Neuronal stem cell (in vitro differentiated cells): Measurements from ENCODE around the gene NKX3-2.

Experiments
- DNase-seq: peaks from one replicate; pipeline ENCODE4 v3.0.0-alpha.2; 2013; ENCODE audit warnings: low spot score
- H2AFZ ChIP-seq: one replicate; pipeline ENCODE4 v1.6.1; 2013; ENCODE audit warnings: mild to moderate bottlenecking, low read length, inconsistent platforms
- H2AK5ac ChIP-seq: 2 replicates; pipeline ENCODE4 v1.6.1; 2013; ENCODE audit warnings: low read depth, mild to moderate bottlenecking, inconsistent platforms, low read length, moderate library complexity, mixed read lengths
- H2BK120ac ChIP-seq: 2 replicates; pipeline ENCODE4 v1.6.1; 2013; ENCODE audit warnings: low read depth, mild to moderate bottlenecking, inconsistent platforms, low read length, moderate library complexity, mixed read lengths
- H2BK12ac ChIP-seq: one replicate; pipeline ENCODE4 v1.6.1; 2013; ENCODE audit warnings: low read length, inconsistent platforms
- H2BK15ac ChIP-seq: 2 replicates; pipeline ENCODE4 v1.6.1; 2013; ENCODE audit warnings: mild to moderate bottlenecking, low read length, inconsistent platforms, mixed read lengths
- H2BK5ac ChIP-seq: one replicate; pipeline ENCODE4 v1.6.1; 2013; ENCODE audit warnings: inconsistent platforms, mild to moderate bottlenecking, low read length, moderate library complexity
- H3K14ac ChIP-seq: one replicate; pipeline ENCODE4 v1.6.1; 2013; ENCODE audit warnings: low read length, inconsistent platforms
- H3K18ac ChIP-seq: 2 replicates; pipeline ENCODE4 v1.6.1; 2013; ENCODE audit warnings: low read length, inconsistent platforms
- H3K23ac ChIP-seq: 2 replicates; pipeline ENCODE4 v1.6.1; 2013; ENCODE audit warnings: low read depth, mild to moderate bottlenecking, mixed read lengths, low read length, inconsistent platforms; ENCODE audit not compliant: poor library complexity
- H3K27ac ChIP-seq: replicated peaks from 3 replicates; pipeline ENCODE4 v1.5.1; 2013; ENCODE audit warnings: low read length, inconsistent platforms
- H3K27me3 ChIP-seq, 3 experiments: 2 replicates each; pipeline ENCODE4 v1.6.1; 2013; ENCODE audit warnings: low read length in 3 of 3, mild to moderate bottlenecking in 2 of 3, inconsistent platforms in 1 of 3, low read depth in 1 of 3, mixed read lengths in 1 of 3, moderate library complexity in 1 of 3; ENCODE audit not compliant: control insufficient read depth in 3 of 3, insufficient read depth in 3 of 3
- H3K36me3 ChIP-seq, 2 donors: replicated peaks in 1 of 2; 2 replicates each; pipeline ENCODE4 v1.6.1; 2013; ENCODE audit warnings: low read length in 2 of 2; ENCODE audit not compliant: control insufficient read depth in 2 of 2, insufficient read depth in 2 of 2
- H3K4ac ChIP-seq: 2 replicates; pipeline ENCODE4 v1.6.1; 2013; ENCODE audit warnings: inconsistent platforms, mild to moderate bottlenecking, low read length, moderate library complexity
- H3K4me1 ChIP-seq, 2 donors: 1 replicate in 1 of 2; 2 replicates in 1 of 2; pipeline ENCODE4 v1.6.1; 2013; ENCODE audit warnings: low read length in 2 of 2, low read depth in 1 of 2; ENCODE audit not compliant: control insufficient read depth in 2 of 2, insufficient read depth in 1 of 2
- H3K4me2 ChIP-seq: one replicate; pipeline ENCODE4 v1.6.1; 2013; ENCODE audit warnings: mild to moderate bottlenecking, low read length, inconsistent platforms; ENCODE audit not compliant: insufficient read depth, poor library complexity, severe bottlenecking
- H3K4me3 ChIP-seq, 2 donors: 2 replicates each; pipeline ENCODE4 v1.5.1; 2013; ENCODE audit warnings: low read length in 2 of 2, mild to moderate bottlenecking in 2 of 2, inconsistent platforms in 1 of 2, moderate library complexity in 1 of 2
- H3K79me1 ChIP-seq: one replicate; pipeline ENCODE4 v1.6.1; 2013; ENCODE audit warnings: low read depth, mild to moderate bottlenecking, inconsistent platforms, low read length, moderate library complexity
- H3K9ac ChIP-seq: one replicate; pipeline ENCODE4 v1.6.1; 2013; ENCODE audit warnings: mild to moderate bottlenecking, low read depth, low read length, inconsistent platforms; ENCODE audit not compliant: poor library complexity
- H3K9me3 ChIP-seq, 2 donors: replicated peaks in 1 of 2; 2 replicates each; pipeline versions ENCODE3 to v1.6.1; 2013; ENCODE audit warnings: low read length in 2 of 2, mild to moderate bottlenecking in 2 of 2, inconsistent platforms in 1 of 2, low read depth in 1 of 2, mixed read lengths in 1 of 2, moderate library complexity in 1 of 2; ENCODE audit not compliant: control insufficient read depth in 2 of 2, insufficient read depth in 1 of 2
- H4K8ac ChIP-seq: one replicate; pipeline ENCODE4 v1.6.1; 2013; ENCODE audit warnings: low read depth, mild to moderate bottlenecking, inconsistent platforms, low read length, moderate library complexity
- H4K91ac ChIP-seq: one replicate; pipeline ENCODE4 v1.6.1; 2013; ENCODE audit warnings: low read length, low read depth, mild to moderate bottlenecking, inconsistent platforms; ENCODE audit not compliant: poor library complexity
- WGBS, 2 donors: extraction: QIAGEN DNeasy Blood & Tissue Kit; methylation state at CpG; one replicate each; pipeline ENCODE4 v1.1.7; 2013; ENCODE audit warnings: missing lambda C conversion rate in 2 of 2, mixed read lengths in 1 of 2; ENCODE audit not compliant: insufficient read length in 2 of 2, insufficient replicate concordance in 1 of 2; ENCODE audit errors: extremely low coverage in 2 of 2; 5-methylcytosine and 5-hydroxymethylcytosine counted together

Gene NKX3-2

GRCh38 chr4:13539619-13540445 is 4.5 kb downstream of the NKX3-2 start:
- peaks cover 0 to 7% of the 10 kb centered on the region in 2 donors for H3K4me1 ChIP-seq
- H3K14ac ChIP-seq: no peak overlapping the region
- H2BK15ac ChIP-seq: no peak overlapping the region
- H3K27me3 ChIP-seq: peaks cover 79 to 94% (median 87%) of the 10 kb centered on the region in 3 experiments
- H3K36me3 ChIP-seq: peaks cover 0 to 18% of the 10 kb centered on the region in 2 donors
- no peak overlapping the region for H4K91ac ChIP-seq
- H2BK12ac ChIP-seq: no peak overlapping the region
- no peak for DNase-seq
- no peak overlapping the region for H3K4me2 ChIP-seq
- H3K23ac ChIP-seq: no peak overlapping the region
- peak overlapping the region; percentile 56 for H2AK5ac ChIP-seq
- no peak overlapping the region for H4K8ac ChIP-seq
- H3K4ac ChIP-seq: no peak overlapping the region
- WGBS, 2 donors: no CpG with 5 or more reads among the region's 42 CpGs
- H3K79me1 ChIP-seq: peaks cover 2% of the 10 kb centered on the region
- H3K4me3 ChIP-seq: no peak overlapping the region
- peaks cover 11 to 53% of the 10 kb centered on the region in 2 donors for H3K9me3 ChIP-seq
- H3K9ac ChIP-seq: no peak overlapping the region
- no peak overlapping the region for H3K18ac ChIP-seq
- no peak overlapping the region for H2BK120ac ChIP-seq
- H2AFZ ChIP-seq: no peak overlapping the region
- H2BK5ac ChIP-seq: no peak overlapping the region
- H3K27ac ChIP-seq: no peak overlapping the region

- H2AFZ ChIP-seq: peak overlapping the region; percentile 64
- no peak overlapping the region for H3K14ac ChIP-seq
- no peak overlapping the region for H3K23ac ChIP-seq
- peaks cover 86 to 100% (median 94%) of the 10 kb centered on the region in 3 experiments for H3K27me3 ChIP-seq
- no peak overlapping the region for H4K8ac ChIP-seq
- peaks cover 0 to 18% of the 10 kb centered on the region in 2 donors for H3K36me3 ChIP-seq
- WGBS, 2 donors: no CpG with 5 or more reads among the region's 23 CpGs
- no peak for DNase-seq
- no peak overlapping the region for H2BK5ac ChIP-seq
- H3K9ac ChIP-seq: peak overlapping the region; percentile 32
- no peak overlapping the region for H3K27ac ChIP-seq
- no peak overlapping the region for H2BK12ac ChIP-seq
- H3K4ac ChIP-seq: no peak overlapping the region
- peaks cover 11 to 53% of the 10 kb centered on the region in 2 donors for H3K9me3 ChIP-seq
- no peak overlapping the region for H4K91ac ChIP-seq
- no peak overlapping the region for H2BK120ac ChIP-seq
- no peak overlapping the region for H2AK5ac ChIP-seq
- H2BK15ac ChIP-seq: no peak overlapping the region
- H3K79me1 ChIP-seq: peaks cover 2% of the 10 kb centered on the region
- H3K4me2 ChIP-seq: no peak overlapping the region
- H3K4me1 ChIP-seq: peaks cover 5 to 9% of the 10 kb centered on the region in 2 donors
- no peak overlapping the region for H3K4me3 ChIP-seq
- no peak overlapping the region for H3K18ac ChIP-seq
Observed at GRCh38 chr4:13539047-13539618, 5.2 kb downstream of the NKX3-2 start.

DNA sequence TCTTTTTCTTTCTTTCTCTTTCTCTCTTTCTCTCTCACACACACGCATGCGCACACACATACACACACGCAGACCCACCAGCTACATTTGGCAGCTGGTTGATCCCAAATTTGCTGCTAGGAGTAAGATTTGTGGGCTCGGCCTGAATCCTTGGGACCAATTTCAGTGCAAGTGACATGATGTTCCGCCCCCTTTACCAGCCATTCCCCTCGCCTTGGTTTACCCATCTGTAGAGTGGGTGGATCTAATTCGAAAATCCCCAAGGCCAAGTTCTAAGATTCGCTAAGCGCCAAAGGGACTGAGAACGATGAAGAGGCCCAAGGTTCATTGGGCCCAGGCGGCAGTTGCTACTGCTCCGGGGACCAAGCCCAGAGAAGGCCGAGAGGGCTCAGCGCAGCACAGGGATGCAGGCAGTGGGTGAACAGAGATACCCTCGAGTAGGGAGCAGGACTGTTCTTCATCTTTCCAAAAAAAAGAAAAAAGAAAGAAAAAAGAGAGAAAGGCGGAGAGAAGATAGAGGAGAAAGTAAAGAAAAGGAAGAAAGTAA is 5.8 kb downstream of the NKX3-2 start:
- Histone ChIP-seq H3K4me1 (peaks cover 8 to 9% of the 10 kb centered on the region in 2 donors), H3K4ac (no peak overlapping the region), H2BK15ac (no peak overlapping the region), H2AK5ac (no peak overlapping the region), H2BK5ac (no peak overlapping the region), H3K9me3 (peaks cover 11 to 53% of the 10 kb centered on the region in 2 donors), H3K23ac (no peak overlapping the region), H2AFZ (no peak overlapping the region), H3K18ac (no peak overlapping the region), H4K8ac (no peak overlapping the region), H2BK120ac (no peak overlapping the region), H2BK12ac (no peak overlapping the region), H4K91ac (no peak overlapping the region), H3K4me2 (no peak overlapping the region), H3K27me3 (peaks cover 93 to 100% (median 94%) of the 10 kb centered on the region in 3 experiments), H3K36me3 (peaks cover 0 to 18% of the 10 kb centered on the region in 2 donors), H3K14ac (no peak overlapping the region), H3K4me3 (no peak overlapping the region), H3K79me1 (peaks cover 2% of the 10 kb centered on the region), H3K9ac (no peak overlapping the region), H3K27ac (no peak overlapping the region)
- no CpG with 5 or more reads among the region's 16 CpGs for WGBS, 2 donors
- DNase-seq: no peak

- H4K91ac ChIP-seq: no peak overlapping the region
- no peak overlapping the region for H3K9ac ChIP-seq
- no peak overlapping the region for H2BK120ac ChIP-seq
- no peak overlapping the region for H3K4ac ChIP-seq
- no peak overlapping the region for H3K18ac ChIP-seq
- no peak overlapping the region for H3K23ac ChIP-seq
- no peak overlapping the region for H2BK15ac ChIP-seq
- DNase-seq: no peak
- no peak overlapping the region for H3K4me2 ChIP-seq
- no CpG with 5 or more reads among the region's 10 CpGs for WGBS, 2 donors
- H3K27ac ChIP-seq: no peak overlapping the region
- no peak overlapping the region for H2AK5ac ChIP-seq
- peaks cover 11 to 52% of the 10 kb centered on the region in 2 donors for H3K9me3 ChIP-seq
- peaks cover 2% of the 10 kb centered on the region for H3K79me1 ChIP-seq
- no peak overlapping the region for H3K14ac ChIP-seq
- H2AFZ ChIP-seq: no peak overlapping the region
- H2BK12ac ChIP-seq: no peak overlapping the region
- H3K4me1 ChIP-seq: peaks cover 8 to 9% of the 10 kb centered on the region in 2 donors
- peaks cover 0 to 18% of the 10 kb centered on the region in 2 donors for H3K36me3 ChIP-seq
- H3K4me3 ChIP-seq: no peak overlapping the region
- no peak overlapping the region for H4K8ac ChIP-seq
- H3K27me3 ChIP-seq: peaks cover 90 to 100% (median 91%) of the 10 kb centered on the region in 3 experiments
- H2BK5ac ChIP-seq: no peak overlapping the region
Observed at GRCh38 chr4:13537832-13538177, 6.5 kb downstream of the NKX3-2 start.
